Renal cortex interstitium (tissue), 11 donors: ENCODE measurements around the gene IRF8. TPM values are rescaled to one million over a fixed set of nuclear protein-coding genes. Genes with fewer than 3 reads are reported as not detected.
A peak's percentile ranks its signal among the peaks of the same experiment; 100 is the strongest.
"Not testable (repeated sequence)": the region's sequence is repeated elsewhere in the genome, so short reads cannot be mapped to it uniquely, and the experiment has no call there.

Source experiments
- DNase-seq, 11 donors: peaks; one replicate each; pipeline ENCODE4 v3.0.0-alpha.2; 2013; ENCODE audit warnings: low read depth in 9 of 11, low spot score in 4 of 11; ENCODE audit errors: extremely low read depth in 1 of 11
- polyA plus RNA-seq, 3 donors: library from polyadenylated mRNA; unstranded; fragments of 120-200 nt; gene quantifications; one replicate each; pipeline ENCODE4 v1.2.1, GENCODE V29; 2013; ENCODE audit not compliant: insufficient read length in 3 of 3

Gene IRF8
- polyA plus RNA-seq, 3 donors = 3.3 to 6.5 (median 5.8) TPM

- DNase-seq = no peak
These were observed 14.0 kb upstream of the IRF8 start for GRCh38 chr16:85884808-85885463.

GRCh38 chr16:85885537-85885936 is 13.4 kb upstream of the IRF8 start:
- no peak for DNase-seq

GRCh38 chr16:85888405-85889331 is 10.3 kb upstream of the IRF8 start:
- DNase-seq = no peak

- DNase-seq = no peak
These were observed 7.8 kb upstream of the IRF8 start for GRCh38 chr16:85891033-85891775.

DNA sequence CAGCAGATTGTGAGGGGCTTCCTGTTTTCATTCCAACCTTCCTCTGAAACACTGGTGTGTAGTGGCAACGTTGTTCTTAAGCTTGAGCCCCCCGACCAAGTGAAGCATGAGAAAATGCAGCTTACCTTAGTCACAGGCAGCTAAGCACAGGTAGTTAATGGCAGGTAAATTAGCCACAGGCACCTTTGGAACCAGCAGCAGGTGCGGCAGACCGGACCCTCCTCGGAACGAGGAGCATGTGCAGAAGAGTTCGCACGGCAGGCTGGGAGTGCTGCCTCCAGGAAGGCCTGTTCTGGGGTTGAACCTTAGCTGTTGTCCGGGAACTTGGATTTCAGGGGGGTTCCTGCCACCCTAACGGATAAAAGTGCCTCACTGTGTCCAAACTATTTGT is 7.2 kb upstream of the IRF8 start:
- DNase-seq = peak in 1 of 11 donors; percentile 41

GRCh38 chr16:85892760-85893159 is 6.2 kb upstream of the IRF8 start:
- DNase-seq = no peak

GRCh38 chr16:85894266-85894665 is 4.7 kb upstream of the IRF8 start:
- no peak for DNase-seq

DNA sequence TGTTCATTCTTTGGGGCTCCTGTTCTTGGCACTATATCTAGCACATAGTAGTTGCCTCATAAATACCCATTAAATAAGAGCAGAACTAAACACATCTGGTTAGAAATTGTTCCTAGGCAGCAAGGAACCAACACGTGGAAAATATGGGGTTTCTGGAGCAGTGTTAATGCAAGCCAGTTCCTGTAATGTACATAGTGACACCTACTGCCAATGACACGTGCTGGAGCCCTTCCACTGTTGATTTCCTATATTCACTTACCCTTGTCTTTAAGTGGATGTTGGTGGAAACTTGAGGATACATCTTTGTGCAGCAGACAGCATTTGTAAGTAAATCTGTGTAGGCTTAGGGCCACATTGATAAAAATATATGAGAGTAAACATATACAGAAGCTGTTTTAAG is 1.6 kb upstream of the IRF8 start:
- DNase-seq = no peak

DNA sequence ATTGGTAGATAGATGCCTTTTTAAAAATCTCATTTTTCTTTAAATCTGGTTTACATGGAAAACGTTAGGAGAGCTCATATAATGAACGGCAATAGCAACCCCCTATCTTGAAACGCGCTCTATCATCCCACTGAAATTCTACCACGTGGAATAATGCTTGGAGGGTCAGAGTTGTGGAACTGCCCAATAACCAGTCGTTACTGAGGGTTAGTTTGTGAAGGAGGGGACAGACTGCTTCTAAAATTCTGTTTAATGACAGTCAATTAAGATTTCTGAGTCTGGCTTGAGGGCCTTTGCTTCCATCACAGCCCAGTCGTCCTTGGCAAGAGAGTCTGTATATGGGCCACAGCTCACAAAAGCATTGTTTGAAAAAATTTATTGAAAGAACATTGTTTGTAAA is 482 bp downstream of the IRF8 start:
- no peak for DNase-seq

DNA sequence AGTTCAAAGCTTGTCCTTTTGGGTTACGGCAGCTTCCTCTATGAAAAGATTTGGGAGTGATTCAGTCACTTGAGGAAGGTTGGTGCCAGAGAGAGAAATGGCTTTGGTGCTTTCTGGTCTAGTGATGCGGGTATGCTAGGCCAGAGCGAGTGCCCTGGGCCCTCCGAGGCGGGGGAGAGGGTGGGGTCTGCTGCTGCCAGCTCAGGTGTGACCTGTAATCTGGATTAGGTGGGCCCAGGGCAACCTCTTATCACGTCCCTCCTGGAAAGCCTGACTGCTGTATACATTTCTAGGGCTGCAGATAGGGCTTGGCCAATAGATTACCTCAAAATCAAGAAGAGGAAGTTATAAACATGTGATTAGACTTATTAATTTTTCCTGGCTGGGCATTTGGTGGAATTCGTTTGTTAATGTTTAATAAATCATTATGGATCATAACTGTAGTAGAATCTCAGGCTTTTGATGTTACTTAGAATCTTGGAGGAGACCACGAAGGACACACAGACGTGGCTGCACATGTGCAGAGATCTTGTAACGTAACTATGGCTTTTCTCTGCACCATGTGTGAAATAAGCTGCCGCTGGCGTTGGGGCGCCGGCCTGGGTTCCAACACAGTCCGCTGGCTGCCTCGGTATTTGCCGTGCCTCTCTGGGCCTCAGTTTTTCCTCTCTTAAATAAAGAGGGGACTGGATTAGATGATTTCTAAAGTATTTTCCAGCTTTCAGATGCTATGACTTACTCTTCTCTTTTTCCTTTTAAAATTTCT is 1.2 kb downstream of the IRF8 start:
- DNase-seq = no peak

DNA sequence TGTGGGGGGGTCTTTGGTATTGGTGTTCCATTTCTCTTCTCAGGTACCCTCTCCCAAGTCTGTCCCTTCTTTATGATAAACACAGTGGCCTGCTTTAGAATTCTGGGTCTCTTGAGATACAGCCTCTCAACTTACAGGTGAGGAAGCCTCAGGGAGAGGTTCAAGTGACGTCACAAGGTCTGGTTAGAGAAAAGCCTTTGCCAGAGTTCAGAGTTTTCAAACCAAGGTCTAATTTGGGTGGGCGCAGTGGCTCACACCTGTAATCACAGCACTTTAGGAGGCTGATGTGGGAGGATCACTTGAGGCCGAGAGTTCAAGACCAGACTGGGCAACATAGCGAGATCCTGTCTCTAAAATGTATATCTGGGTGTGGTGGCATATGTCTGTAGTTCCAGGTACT is 2.1 kb downstream of the IRF8 start:
- no peak for DNase-seq

- no peak for DNase-seq
These were observed 2.9 kb downstream of the IRF8 start for GRCh38 chr16:85901773-85902365.

GRCh38 chr16:85902366-85903155 is 3.6 kb downstream of the IRF8 start:
- no peak for DNase-seq

DNA sequence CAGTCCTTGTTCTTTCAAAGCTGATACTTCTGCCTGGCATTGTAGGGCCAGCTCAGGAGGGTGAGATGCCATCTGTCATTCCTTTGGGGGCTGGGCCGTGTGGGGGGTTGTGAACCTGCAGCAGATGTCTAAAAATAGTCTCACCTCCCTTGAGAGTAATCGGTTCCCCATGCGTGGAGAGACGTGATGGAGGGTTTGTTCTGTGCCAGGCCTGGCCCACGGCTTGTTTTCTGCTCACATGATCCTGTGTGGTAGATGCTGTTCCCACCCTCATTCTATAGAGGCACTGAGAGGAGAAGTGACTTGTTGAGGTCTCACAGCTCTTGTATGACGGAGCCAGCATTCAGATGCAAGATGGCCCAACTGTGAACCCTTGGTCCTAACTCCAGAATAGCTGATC is 4.6 kb downstream of the IRF8 start:
- DNase-seq = no peak

GRCh38 chr16:85905110-85906095 is 6.4 kb downstream of the IRF8 start:
- no peak for DNase-seq

GRCh38 chr16:85906349-85906748 is 7.4 kb downstream of the IRF8 start:
- no peak for DNase-seq

DNA sequence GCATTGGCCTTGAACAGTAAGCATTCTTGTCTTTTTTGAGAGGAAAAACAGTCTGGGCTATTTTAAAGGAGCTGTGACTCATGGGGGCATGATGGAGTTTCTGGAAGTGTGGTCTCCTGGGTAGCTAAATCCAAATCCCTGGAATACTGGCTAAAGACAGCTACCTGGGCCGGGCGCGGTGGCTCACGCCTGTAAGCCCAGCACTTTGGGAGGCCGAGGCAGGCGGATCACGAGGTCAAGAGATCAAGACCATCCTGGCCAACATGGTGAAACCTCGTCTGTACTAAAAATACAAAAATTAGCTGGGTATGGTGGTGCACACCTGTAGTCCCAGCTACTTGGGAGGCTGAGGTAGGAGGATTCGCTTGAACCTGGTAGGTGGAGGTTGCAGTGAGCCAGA is 8.3 kb downstream of the IRF8 start:
- DNase-seq = not testable (repeated sequence)
